NB4 (cell line): ENCODE measurements around the gene RAB3C.

Experiments
- DNase-seq: peaks from one replicate; pipeline ENCODE4 v3.0.0; 2010; ENCODE audit warnings: low read depth
- H3K4me3 ChIP-seq: one replicate; pipeline ENCODE4 v1.5.1; 2011; ENCODE audit warnings: mild to moderate bottlenecking, low read depth, low read length, moderate library complexity
- CTCF ChIP-seq: IDR thresholded peaks from one replicate; pipeline ENCODE4 v1.5.1; 2012; ENCODE audit warnings: low read depth, low read length
- MAX ChIP-seq: IDR thresholded peaks from 2 replicates; pipeline ENCODE4 v1.6.1; 2011; ENCODE audit warnings: low read depth, low read length
- MYC ChIP-seq: IDR thresholded peaks from 2 replicates; pipeline ENCODE4 v1.6.1; 2011; ENCODE audit warnings: low read depth, low read length
- POLR2A ChIP-seq: IDR thresholded peaks from 2 replicates; pipeline ENCODE4 v1.6.1; 2011; ENCODE audit warnings: mild to moderate bottlenecking; ENCODE audit not compliant: insufficient read length; ENCODE audit errors: extremely low read depth

The RAB3C gene

DNA sequence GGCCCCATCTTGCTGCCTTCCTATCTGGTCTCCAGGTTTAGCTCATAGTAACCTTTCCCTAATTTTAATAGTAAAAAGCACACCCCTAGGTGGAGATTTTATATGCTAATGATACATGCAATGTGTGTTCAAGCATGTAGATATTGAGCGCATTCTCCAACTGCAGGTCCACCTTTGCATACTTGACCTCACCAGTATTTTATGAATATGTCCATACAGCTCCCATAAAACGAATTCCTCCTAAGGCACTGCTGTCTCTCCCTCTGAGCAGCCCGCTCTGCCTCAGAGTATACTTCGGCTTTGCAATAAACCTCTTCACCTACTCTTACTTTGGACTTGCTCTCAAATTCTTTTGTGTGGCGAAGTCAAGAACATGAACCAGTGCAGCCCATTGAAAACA lies 153.3 kb downstream of the RAB3C start:
- DNase-seq: no peak
- TF ChIP-seq CTCF (no peak), MYC (no peak), MAX (no peak), POLR2A (no peak)
- H3K4me3 ChIP-seq: no peak overlapping the region

DNA sequence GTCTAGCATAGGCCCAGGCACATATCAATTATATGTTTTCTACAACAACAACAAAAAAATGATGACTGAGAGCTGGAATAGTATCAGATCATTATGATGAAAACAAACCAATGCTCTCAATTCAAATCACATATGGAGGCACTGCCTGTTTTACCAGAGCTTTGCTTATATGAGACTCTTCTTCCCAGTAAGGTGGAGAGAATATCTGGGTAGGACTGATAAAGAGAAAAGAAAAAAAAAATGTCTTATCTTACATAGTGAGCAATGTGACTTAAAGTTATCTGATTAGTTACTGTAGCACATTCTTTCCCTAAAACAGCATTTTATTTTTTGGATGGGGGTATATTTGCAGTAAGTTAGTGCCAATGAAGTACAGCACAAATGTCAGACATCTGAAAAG lies 154.8 kb downstream of the RAB3C start:
- no peak overlapping the region for H3K4me3 ChIP-seq
- TF ChIP-seq CTCF (no peak), MAX (no peak), MYC (no peak), POLR2A (no peak)
- no peak for DNase-seq

GRCh38 chr5:58738336-58738735 lies 155.5 kb downstream of the RAB3C start:
- TF ChIP-seq MAX (no peak), CTCF (no peak), POLR2A (no peak), MYC (no peak)
- H3K4me3 ChIP-seq: no peak overlapping the region
- DNase-seq: no peak

DNA sequence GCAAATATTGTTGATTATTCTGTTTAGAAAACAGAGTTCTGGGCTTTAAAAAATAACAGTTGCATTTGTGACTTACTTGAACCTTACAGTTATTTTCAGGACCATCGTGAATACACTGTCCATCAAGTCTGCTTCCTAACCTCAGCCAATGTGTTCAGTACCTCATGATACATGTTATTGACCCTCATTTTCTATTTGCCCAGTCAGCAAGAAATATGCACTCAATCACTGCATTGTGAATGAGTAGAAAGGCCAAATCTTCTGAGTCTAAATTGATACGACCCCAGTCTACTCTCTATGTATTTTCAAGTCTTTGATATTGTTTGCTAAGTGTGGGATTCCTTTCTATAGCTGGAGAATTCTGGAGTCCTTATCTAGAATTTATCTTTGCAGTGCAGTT lies 156.2 kb downstream of the RAB3C start:
- H3K4me3 ChIP-seq: no peak overlapping the region
- TF ChIP-seq MYC: no peak
- no peak for TF ChIP-seq CTCF
- TF ChIP-seq MAX: no peak
- no peak for TF ChIP-seq POLR2A
- DNase-seq: no peak

DNA sequence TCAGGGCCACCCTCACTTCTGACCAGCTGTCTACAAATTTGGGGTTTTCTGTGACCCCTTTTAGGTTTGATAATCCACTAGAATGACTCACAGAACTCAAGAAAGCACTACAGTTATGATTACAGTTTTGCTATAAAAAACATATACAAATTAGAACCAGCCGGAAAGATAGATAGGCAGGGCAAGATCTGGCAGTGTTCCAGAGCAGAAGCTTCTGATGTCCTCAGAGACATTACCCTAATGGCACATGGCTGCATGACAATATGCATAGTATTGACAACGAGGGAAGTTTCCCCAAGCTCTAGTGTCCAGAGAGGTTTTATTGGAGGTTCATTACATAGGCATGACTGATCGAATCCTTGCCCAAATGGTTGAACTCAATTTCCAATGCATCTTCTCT lies 158.1 kb downstream of the RAB3C start:
- no peak overlapping the region for H3K4me3 ChIP-seq
- no peak for DNase-seq
- TF ChIP-seq CTCF (no peak), POLR2A (no peak), MAX (no peak), MYC (no peak)

- no peak for DNase-seq
- H3K4me3 ChIP-seq: no peak overlapping the region
- TF ChIP-seq CTCF: no peak
- TF ChIP-seq MYC: no peak
- TF ChIP-seq POLR2A: no peak
- no peak for TF ChIP-seq MAX
Observed at GRCh38 chr5:58745350-58745749, 162.5 kb downstream of the RAB3C start.
